ENCODE measurements around the gene ZDHHC22. TPM values are rescaled to one million over a fixed set of nuclear protein-coding genes. Genes with fewer than 3 reads are reported as not detected.

ZDHHC22 gene
- polyA plus RNA-seq, 3 donors from 2014 or later, result not detected

GRCh38 chr14:77114609-77115008 is 27.0 kb downstream of the ZDHHC22 start:
- no peak overlapping the region for H3K27ac Mint-ChIP-seq
- no peaks in the 10 kb centered on the region for H3K9me3 Mint-ChIP-seq
- H3K27me3 Mint-ChIP-seq (ENCODE audit: low read depth in 3 of 3), result no peaks in the 10 kb centered on the region
- H3K4me1 Mint-ChIP-seq, result no peaks in the 10 kb centered on the region
- peaks cover 14 to 36% (median 23%) of the 10 kb centered on the region in 3 donors for H3K36me3 Mint-ChIP-seq
- H3K4me3 Mint-ChIP-seq, result no peak overlapping the region
- no peak for DNase-seq

- Mint-ChIP-seq H3K4me1 (no peaks in the 10 kb centered on the region), H3K27me3 (ENCODE audit: low read depth in 3 of 3) (no peaks in the 10 kb centered on the region), H3K9me3 (no peaks in the 10 kb centered on the region), H3K27ac (no peak overlapping the region), H3K4me3 (no peak overlapping the region), H3K36me3 (peaks cover 14 to 44% (median 31%) of the 10 kb centered on the region in 3 donors)
- DNase-seq, result no peak
Observed at GRCh38 chr14:77113644-77114043, 27.9 kb downstream of the ZDHHC22 start.

- Mint-ChIP-seq H3K9me3 (no peaks in the 10 kb centered on the region), H3K27me3 (ENCODE audit: low read depth in 3 of 3) (no peaks in the 10 kb centered on the region), H3K4me3 (no peak overlapping the region), H3K27ac (no peak overlapping the region), H3K36me3 (peaks cover 25 to 59% (median 44%) of the 10 kb centered on the region in 3 donors), H3K4me1 (no peaks in the 10 kb centered on the region)
- DNase-seq, result no peak
Observed at GRCh38 chr14:77111021-77111420, 30.6 kb downstream of the ZDHHC22 start.

- Mint-ChIP-seq H3K27me3 (ENCODE audit: low read depth in 3 of 3) (no peaks in the 10 kb centered on the region), H3K4me3 (no peak overlapping the region), H3K36me3 (peaks cover 23 to 56% (median 43%) of the 10 kb centered on the region in 3 donors), H3K9me3 (no peaks in the 10 kb centered on the region), H3K4me1 (no peaks in the 10 kb centered on the region), H3K27ac (no peak overlapping the region)
- DNase-seq, result no peak
Observed at GRCh38 chr14:77110286-77110685, 31.3 kb downstream of the ZDHHC22 start.

- H3K27ac Mint-ChIP-seq, result no peak overlapping the region
- H3K4me1 Mint-ChIP-seq, result no peaks in the 10 kb centered on the region
- H3K36me3 Mint-ChIP-seq, result peaks cover 17 to 50% (median 39%) of the 10 kb centered on the region in 3 donors
- H3K27me3 Mint-ChIP-seq (ENCODE audit: low read depth in 3 of 3), result no peaks in the 10 kb centered on the region
- DNase-seq, result no peak
- no peak overlapping the region for H3K4me3 Mint-ChIP-seq
- H3K9me3 Mint-ChIP-seq, result no peaks in the 10 kb centered on the region
Observed at GRCh38 chr14:77109656-77110055, 31.9 kb downstream of the ZDHHC22 start.

GRCh38 chr14:77108753-77109152 is 32.8 kb downstream of the ZDHHC22 start:
- Mint-ChIP-seq H3K27me3 (ENCODE audit: low read depth in 3 of 3) (no peaks in the 10 kb centered on the region), H3K4me1 (no peaks in the 10 kb centered on the region), H3K36me3 (peaks cover 21 to 47% (median 39%) of the 10 kb centered on the region in 3 donors), H3K4me3 (no peak overlapping the region), H3K27ac (no peak overlapping the region), H3K9me3 (no peaks in the 10 kb centered on the region)
- DNase-seq, result no peak

GRCh38 chr14:77107228-77107627 is 34.4 kb downstream of the ZDHHC22 start:
- Mint-ChIP-seq H3K4me3 (no peak overlapping the region), H3K36me3 (peaks cover 21 to 41% (median 34%) of the 10 kb centered on the region in 3 donors), H3K4me1 (no peaks in the 10 kb centered on the region), H3K27me3 (ENCODE audit: low read depth in 3 of 3) (no peaks in the 10 kb centered on the region), H3K9me3 (no peaks in the 10 kb centered on the region), H3K27ac (no peak overlapping the region)
- no peak for DNase-seq

GRCh38 chr14:77106666-77107065 is 34.9 kb downstream of the ZDHHC22 start:
- no peak for DNase-seq
- no peak overlapping the region for H3K4me3 Mint-ChIP-seq

GRCh38 chr14:77105145-77105939 is 36.2 kb downstream of the ZDHHC22 start:
- H3K4me3 Mint-ChIP-seq, result no peak overlapping the region
- no peaks in the 10 kb centered on the region for H3K27me3 Mint-ChIP-seq (ENCODE audit: low read depth in 3 of 3)
- no peaks in the 10 kb centered on the region for H3K4me1 Mint-ChIP-seq
- H3K36me3 Mint-ChIP-seq, result peaks cover 18 to 31% (median 20%) of the 10 kb centered on the region in 3 donors
- DNase-seq, result no peak
- H3K27ac Mint-ChIP-seq, result no peak overlapping the region
- no peaks in the 10 kb centered on the region for H3K9me3 Mint-ChIP-seq

More at GRCh38 chr14:77106666-77107065, 34.9 kb downstream of the ZDHHC22 start:
- Mint-ChIP-seq H3K27ac (no peak overlapping the region), H3K4me1 (no peaks in the 10 kb centered on the region), H3K36me3 (peaks cover 18 to 38% (median 32%) of the 10 kb centered on the region in 3 donors), H3K9me3 (no peaks in the 10 kb centered on the region), H3K27me3 (ENCODE audit: low read depth in 3 of 3) (no peaks in the 10 kb centered on the region)

GRCh38 chr14:77104393-77104792 is 37.2 kb downstream of the ZDHHC22 start:
- Mint-ChIP-seq H3K4me3 (no peak overlapping the region), H3K27ac (peak overlapping the region in 1 of 6 donors; percentile 35), H3K4me1 (peaks cover 0 to 6% of the 10 kb centered on the region in 2 donors), H3K36me3 (peaks cover 18 to 31% (median 20%) of the 10 kb centered on the region in 3 donors), H3K27me3 (ENCODE audit: low read depth in 3 of 3) (no peaks in the 10 kb centered on the region), H3K9me3 (no peaks in the 10 kb centered on the region)
- no peak for DNase-seq

- DNase-seq, result no peak
- H3K36me3 Mint-ChIP-seq, result peaks cover 16 to 27% (median 18%) of the 10 kb centered on the region in 3 donors
- H3K9me3 Mint-ChIP-seq, result no peaks in the 10 kb centered on the region
- peaks cover 4 to 10% of the 10 kb centered on the region in 2 donors for H3K4me1 Mint-ChIP-seq
- no peak overlapping the region for H3K4me3 Mint-ChIP-seq
- no peaks in the 10 kb centered on the region for H3K27me3 Mint-ChIP-seq (ENCODE audit: low read depth in 3 of 3)
- no peak overlapping the region for H3K27ac Mint-ChIP-seq
Observed at GRCh38 chr14:77103951-77104350, 37.6 kb downstream of the ZDHHC22 start.

GRCh38 chr14:77103475-77103874 is 38.1 kb downstream of the ZDHHC22 start:
- Mint-ChIP-seq H3K27ac (no peak overlapping the region), H3K4me1 (peaks cover 8 to 15% of the 10 kb centered on the region in 2 donors), H3K36me3 (peaks cover 11 to 23% (median 18%) of the 10 kb centered on the region in 3 donors), H3K9me3 (no peaks in the 10 kb centered on the region), H3K4me3 (no peak overlapping the region), H3K27me3 (ENCODE audit: low read depth in 3 of 3) (no peaks in the 10 kb centered on the region)
- no peak for DNase-seq

GRCh38 chr14:77102154-77102553 is 39.4 kb downstream of the ZDHHC22 start:
- no peak for DNase-seq
- Mint-ChIP-seq H3K4me1 (peaks cover 16 to 27% of the 10 kb centered on the region in 2 donors), H3K4me3 (no peak overlapping the region), H3K27me3 (ENCODE audit: low read depth in 3 of 3) (peaks cover 3 to 9% (median 4%) of the 10 kb centered on the region in 3 donors), H3K36me3 (peaks cover 4 to 15% (median 14%) of the 10 kb centered on the region in 3 donors), H3K27ac (no peak overlapping the region), H3K9me3 (no peaks in the 10 kb centered on the region)

GRCh38 chr14:77100961-77101360 is 40.6 kb downstream of the ZDHHC22 start:
- Mint-ChIP-seq H3K27ac (no peak overlapping the region), H3K36me3 (peaks cover 0 to 5% (median 4%) of the 10 kb centered on the region in 3 donors), H3K4me1 (peaks cover 25 to 39% of the 10 kb centered on the region in 2 donors), H3K4me3 (no peak overlapping the region), H3K9me3 (no peaks in the 10 kb centered on the region), H3K27me3 (ENCODE audit: low read depth in 3 of 3) (peaks cover 3 to 10% (median 4%) of the 10 kb centered on the region in 3 donors)
- DNase-seq, result no peak

Measured in immature natural killer cell (primary cell).